BLaER1 (cell line): ENCODE results near the gene KIF3A.

Source experiments
- H3K27ac ChIP-seq: shearing (Covaris generic); formaldehyde crosslinking; 2 replicates; pipeline ENCODE4 v1.8.1; 2022
- H3K27me3 ChIP-seq: shearing (Covaris generic); formaldehyde crosslinking; 2 replicates; pipeline ENCODE4 v1.8.1; 2022
- H3K36me3 ChIP-seq: shearing (Covaris generic); formaldehyde crosslinking; 2 replicates; pipeline ENCODE4 v1.8.1; 2022
- H3K4me1 ChIP-seq: shearing (Covaris generic); formaldehyde crosslinking; 2 replicates; pipeline ENCODE4 v1.8.1; 2022
- H3K4me2 ChIP-seq: shearing (Covaris generic); formaldehyde crosslinking; 2 replicates; pipeline ENCODE4 v1.8.1; 2022
- H3K4me3 ChIP-seq: shearing (Covaris generic); formaldehyde crosslinking; 2 replicates; pipeline ENCODE4 v1.8.1; 2022
- H3K9ac ChIP-seq: shearing (Covaris generic); formaldehyde crosslinking; 2 replicates; pipeline ENCODE4 v1.8.1; 2022
- H3K9me3 ChIP-seq: shearing (Covaris generic); formaldehyde crosslinking; 2 replicates; pipeline ENCODE4 v1.8.1; 2022
- H4K20me1 ChIP-seq: shearing (Covaris generic); formaldehyde crosslinking; 2 replicates; pipeline ENCODE4 v1.8.1; 2022
- Cebpa-rat ChIP-seq: shearing (Covaris generic); IDR thresholded peaks from 2 replicates; pipeline ENCODE4 v1.8.1; 2022

Gene KIF3A

GRCh38 chr5:132748522-132749000 lies 11.2 kb upstream of the KIF3A start:
- Histone ChIP-seq H3K9me3 (peaks cover 15% of the 10 kb centered on the region), H3K27me3 (peaks cover 33% of the 10 kb centered on the region), H3K4me3 (no peak overlapping the region), H3K36me3 (0 out of 2 replicates have a peak, but pooled peaks cover 7% of the 10 kb centered on the region), H4K20me1 (no peaks in the 10 kb centered on the region), H3K27ac (no peak overlapping the region), H3K4me1 (no peaks in the 10 kb centered on the region), H3K4me2 (no peak overlapping the region), H3K9ac (no peak overlapping the region)
- no peak for TF ChIP-seq Cebpa-rat

GRCh38 chr5:132747616-132748440 lies 10.5 kb upstream of the KIF3A start:
- Histone ChIP-seq H3K27ac (no peak overlapping the region), H3K9me3 (peaks cover 15% of the 10 kb centered on the region), H3K4me3 (peak overlapping the region; percentile 49; the same call in 1 of the 2 replicates), H4K20me1 (no peaks in the 10 kb centered on the region), H3K4me1 (no peaks in the 10 kb centered on the region), H3K9ac (no peak overlapping the region), H3K4me2 (no peak overlapping the region; the same call in 1 of the 2 replicates), H3K36me3 (0 out of 2 replicates have a peak, but pooled peaks cover 7% of the 10 kb centered on the region), H3K27me3 (peaks cover 33% of the 10 kb centered on the region)
- TF ChIP-seq Cebpa-rat: no peak

DNA sequence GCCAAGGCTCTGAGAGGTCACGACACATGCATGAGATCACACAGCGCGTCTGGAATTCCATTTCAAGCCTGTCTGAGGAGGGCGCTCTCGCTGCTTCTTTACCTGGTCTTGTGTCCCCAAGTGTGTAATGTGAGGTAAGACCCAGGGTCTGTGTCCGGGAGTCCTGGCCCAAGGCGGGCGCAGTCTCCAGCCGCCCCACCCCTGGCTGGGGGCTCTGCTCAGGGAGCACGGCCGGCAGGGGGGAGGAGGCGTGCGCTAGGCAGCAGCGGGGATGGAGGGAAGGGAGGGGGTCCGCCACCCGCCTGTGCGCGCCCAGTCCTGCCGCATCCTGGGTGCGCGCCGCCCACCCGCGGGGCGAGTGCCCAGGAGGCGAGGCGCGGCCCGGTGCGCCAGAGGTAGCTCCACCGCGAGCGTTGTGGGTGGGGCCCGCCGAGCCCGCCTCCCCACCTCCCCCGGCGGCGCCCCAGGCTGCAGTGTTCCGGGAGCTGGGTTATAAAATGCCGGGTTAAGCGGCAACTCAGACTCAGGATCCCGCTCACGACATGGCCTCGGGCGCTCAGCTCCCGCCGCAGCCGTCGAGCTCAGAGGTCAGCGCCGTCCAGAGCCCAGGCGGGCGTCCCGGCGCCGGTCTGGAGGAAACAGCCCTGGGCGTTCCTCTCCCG lies 9.7 kb upstream of the KIF3A start, which contains the start of gene CCNI2:
Gene CCNI2 (plus strand): TSS at position 473 of the 662 bp plus-strand sequence. CDS start 70 bp downstream, at position 543.
- Histone ChIP-seq H4K20me1 (no peaks in the 10 kb centered on the region), H3K27me3 (peaks cover 33% of the 10 kb centered on the region), H3K4me2 (peak within 1 kb of the TSS; percentile 40), H3K9me3 (peaks cover 21% of the 10 kb centered on the region), H3K4me3 (peak within 1 kb of the TSS; percentile 49; the same call in 1 of the 2 replicates), H3K4me1 (no peaks in the 10 kb centered on the region), H3K9ac (no peak within 1 kb of the TSS), H3K27ac (no peak within 1 kb of the TSS), H3K36me3 (0 out of 2 replicates have a peak, but pooled peaks cover 7% of the 10 kb centered on the region)
- TF ChIP-seq Cebpa-rat: no peak

DNA sequence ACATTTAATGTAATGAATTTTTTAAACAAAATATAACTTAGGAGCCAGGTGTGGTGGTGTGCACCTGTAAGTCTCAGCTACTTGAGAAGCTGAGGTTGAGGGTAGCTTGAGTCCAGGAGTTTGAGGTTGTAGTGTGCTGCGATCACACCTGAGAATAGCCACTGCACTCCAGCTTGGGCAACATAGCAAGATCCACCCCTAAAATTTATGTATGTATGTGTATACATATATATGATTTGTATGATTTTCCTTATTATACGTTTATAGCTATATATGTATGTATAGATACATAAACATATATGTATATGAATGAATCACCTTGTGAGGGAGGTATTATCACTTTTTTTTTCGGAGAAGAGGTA lies 9.2 kb upstream of the KIF3A start:
- no peaks in the 10 kb centered on the region for H4K20me1 ChIP-seq
- peak overlapping the region; percentile 49; the same call in 1 of the 2 replicates for H3K4me3 ChIP-seq
- H3K27ac ChIP-seq: no peak overlapping the region
- H3K9me3 ChIP-seq: peaks cover 21% of the 10 kb centered on the region
- H3K27me3 ChIP-seq: peaks cover 33% of the 10 kb centered on the region
- no peak overlapping the region for H3K9ac ChIP-seq
- 0 out of 2 replicates have a peak, but pooled peaks cover 3% of the 10 kb centered on the region for H3K36me3 ChIP-seq
- no peak for TF ChIP-seq Cebpa-rat
- no peaks in the 10 kb centered on the region for H3K4me1 ChIP-seq
- peak overlapping the region; percentile 40; the same call in 1 of the 2 replicates for H3K4me2 ChIP-seq

GRCh38 chr5:132744659-132745058 lies 7.3 kb upstream of the KIF3A start:
- Histone ChIP-seq H3K4me1 (no peaks in the 10 kb centered on the region), H3K9me3 (peaks cover 21% of the 10 kb centered on the region), H3K9ac (no peak overlapping the region), H3K36me3 (0 out of 2 replicates have a peak, but pooled peaks cover 3% of the 10 kb centered on the region), H3K27ac (no peak overlapping the region), H3K27me3 (peaks cover 33% of the 10 kb centered on the region), H3K4me2 (no peak overlapping the region), H3K4me3 (no peak overlapping the region), H4K20me1 (no peaks in the 10 kb centered on the region)
- no peak for TF ChIP-seq Cebpa-rat

- Histone ChIP-seq H3K9me3 (peaks cover 14% of the 10 kb centered on the region), H3K4me3 (no peak overlapping the region), H3K4me2 (no peak overlapping the region), H3K4me1 (peaks cover 2% of the 10 kb centered on the region; the same call in 1 of the 2 replicates), H3K9ac (no peak overlapping the region), H3K27me3 (peaks cover 23% of the 10 kb centered on the region), H3K27ac (no peak overlapping the region), H3K36me3 (0 out of 2 replicates have a peak, but pooled peaks cover 2% of the 10 kb centered on the region), H4K20me1 (no peaks in the 10 kb centered on the region)
- TF ChIP-seq Cebpa-rat: no peak
These were observed 5.3 kb upstream of the KIF3A start for GRCh38 chr5:132742626-132743025.

DNA sequence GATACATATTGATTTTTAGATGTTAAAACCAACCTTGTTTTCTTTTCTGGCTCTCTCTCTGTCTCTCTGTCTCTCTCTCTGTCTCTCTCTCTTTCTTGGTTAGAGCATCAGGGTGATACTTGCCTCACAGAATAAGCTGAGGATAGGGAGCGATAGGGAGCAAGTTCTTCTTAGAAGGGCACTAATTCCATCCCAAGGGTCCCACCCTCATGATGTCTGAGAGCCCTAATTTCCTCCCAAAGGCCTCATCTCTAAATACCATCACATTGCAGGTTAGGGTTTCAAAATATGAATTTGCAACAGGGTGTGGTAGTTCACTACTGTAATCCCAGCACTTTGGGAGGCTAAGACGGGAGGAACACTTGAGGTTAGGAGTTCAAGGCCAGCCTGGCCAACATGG lies 4.8 kb upstream of the KIF3A start:
- no peak overlapping the region for H3K9ac ChIP-seq
- no peaks in the 10 kb centered on the region for H3K36me3 ChIP-seq
- peaks cover 18% of the 10 kb centered on the region for H3K27me3 ChIP-seq
- TF ChIP-seq Cebpa-rat: no peak
- H3K9me3 ChIP-seq: peaks cover 9% of the 10 kb centered on the region
- no peak overlapping the region for H3K4me2 ChIP-seq
- no peak overlapping the region for H3K27ac ChIP-seq
- no peak overlapping the region for H3K4me3 ChIP-seq
- H4K20me1 ChIP-seq: no peaks in the 10 kb centered on the region
- peaks cover 4% of the 10 kb centered on the region; the same call in 1 of the 2 replicates for H3K4me1 ChIP-seq

DNA sequence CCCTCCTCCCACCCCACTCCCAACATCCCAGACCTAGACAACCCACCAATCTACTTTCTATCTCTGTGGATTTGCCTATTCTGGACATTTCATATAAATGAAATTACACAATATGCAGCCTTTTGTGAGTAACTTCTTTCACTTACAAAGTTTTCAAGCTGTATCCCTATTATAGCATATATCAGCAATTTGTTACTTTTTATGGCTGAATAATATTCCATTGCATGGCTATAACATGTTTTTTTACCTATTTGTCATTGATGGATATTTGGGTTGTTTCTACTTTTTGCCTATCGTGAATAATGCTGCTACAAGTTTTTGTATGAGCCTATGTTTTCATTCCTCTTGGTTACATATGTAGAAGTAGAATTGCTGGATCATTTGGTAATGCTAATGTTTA lies 1.9 kb upstream of the KIF3A start:
- no peak for TF ChIP-seq Cebpa-rat
- no peaks in the 10 kb centered on the region for H3K36me3 ChIP-seq
- H3K4me3 ChIP-seq: no peak overlapping the region
- no peak overlapping the region for H3K4me2 ChIP-seq
- H3K9me3 ChIP-seq: peaks cover 6% of the 10 kb centered on the region
- no peaks in the 10 kb centered on the region for H3K27me3 ChIP-seq
- H4K20me1 ChIP-seq: peaks cover 16% of the 10 kb centered on the region
- no peak overlapping the region for H3K9ac ChIP-seq
- H3K4me1 ChIP-seq: peaks cover 16% of the 10 kb centered on the region
- H3K27ac ChIP-seq: no peak overlapping the region

- peaks cover 16% of the 10 kb centered on the region for H4K20me1 ChIP-seq
- no peak for TF ChIP-seq Cebpa-rat
- 0 out of 2 replicates have a peak, but pooled peaks cover 4% of the 10 kb centered on the region for H3K36me3 ChIP-seq
- H3K9me3 ChIP-seq: peaks cover 6% of the 10 kb centered on the region
- H3K4me2 ChIP-seq: peak overlapping the region; percentile 91
- H3K27me3 ChIP-seq: no peaks in the 10 kb centered on the region
- peak overlapping the region; percentile 80 for H3K4me3 ChIP-seq
- no peak overlapping the region for H3K9ac ChIP-seq
- H3K27ac ChIP-seq: no peak overlapping the region
- H3K4me1 ChIP-seq: peaks cover 16% of the 10 kb centered on the region
These were observed 786 bp upstream of the KIF3A start for GRCh38 chr5:132737982-132738681.
